SK-N-SH (cell line): ENCODE data around the gene NDRG2. TPM values are rescaled to one million over a fixed set of nuclear protein-coding genes. Genes with fewer than 3 reads are reported as not detected.
A peak's percentile ranks its signal among the peaks of the same experiment; 100 is the strongest.

ENCODE experiments used
- CTCF ChIA-PET: fragments of 300-600, 350-600 bp; formaldehyde crosslinking; extraction: SDS; loops from one replicate; lab custom pipeline; 2021; lab: Yijun Ruan, JAX
- POLR2A ChIA-PET: fragments of 350-600 bp; sonication (Branson Sonifier 250); formaldehyde crosslinking; extraction: SDS; loops from one replicate; lab custom pipeline; 2020; ENCODE audit warnings: antibody characterized with exemption, inconsistent platforms; lab: Yijun Ruan, JAX
- DNase-seq: peaks from one replicate; pipeline ENCODE4 v3.0.0; 2012
- H2AFZ ChIP-seq: fragments of 200-600 bp; sonication (generic); 2 replicates; pipeline ENCODE4 v1.8.1; 2016; ENCODE audit warnings: antibody characterized with exemption, mild to moderate bottlenecking, low read depth
- H3F3A ChIP-seq: fragments of 200-600 bp; sonication (generic); replicated peaks from 2 replicates; pipeline ENCODE3; 2016; ENCODE audit warnings: antibody characterized with exemption, mild to moderate bottlenecking; ENCODE audit not compliant: insufficient read depth
- H3K27ac ChIP-seq, 2 experiments: fragments of 200-500 bp in 1 of 2; fragments of 200-600 bp in 1 of 2; sonication (Bioruptor generic) in 1 of 2; sonication (generic), shearing (Covaris generic) in 1 of 2; 2 replicates each; pipeline versions ENCODE4 v1.5.1 to v1.6.1; 2014 to 2016; ENCODE audit warnings: low read depth in 2 of 2, inconsistent platforms in 1 of 2, low read length in 1 of 2, mild to moderate bottlenecking in 1 of 2, mixed read lengths in 1 of 2
- H3K27me3 ChIP-seq: fragments of 200-600 bp; sonication (generic), shearing (Covaris generic); 2 replicates; pipeline ENCODE4 v1.6.1; 2016; ENCODE audit warnings: mixed run types; ENCODE audit not compliant: insufficient read depth
- H3K36me3 ChIP-seq, 2 experiments: fragments of 200-500 bp in 1 of 2; fragments of 200-600 bp in 1 of 2; sonication (Bioruptor generic) in 1 of 2; sonication (generic) in 1 of 2; replicated peaks in 1 of 2; 2 replicates each; pipeline versions ENCODE3 to v1.5.1; 2014 to 2016; ENCODE audit warnings: low read length in 1 of 2, mild to moderate bottlenecking in 1 of 2; ENCODE audit not compliant: insufficient read depth in 2 of 2, control insufficient read depth in 1 of 2
- H3K4me1 ChIP-seq, 2 experiments: fragments of 200-500 bp in 1 of 2; fragments of 200-600 bp in 1 of 2; sonication (Bioruptor generic) in 1 of 2; sonication (generic), shearing (Covaris generic) in 1 of 2; 2 replicates each; pipeline versions ENCODE4 v1.5.1 to v1.6.1; 2014 to 2016; ENCODE audit warnings: low read depth in 1 of 2, low read length in 1 of 2, mixed run types in 1 of 2; ENCODE audit not compliant: insufficient read depth in 2 of 2, control insufficient read depth in 1 of 2
- H3K4me2 ChIP-seq: fragments of 200-600 bp; sonication (generic), shearing (Covaris generic); 2 replicates; pipeline ENCODE4 v1.6.1; 2017; ENCODE audit warnings: mixed run types
- H3K4me3 ChIP-seq, 2 experiments: fragments of 200-500 bp in 1 of 2; fragments of 200-600 bp in 1 of 2; sonication (Bioruptor generic) in 1 of 2; sonication (generic), shearing (Covaris generic) in 1 of 2; 2 replicates each; pipeline versions ENCODE4 v1.5.1 to v1.8.1; 2014 to 2016; ENCODE audit warnings: low read depth in 2 of 2, inconsistent platforms in 1 of 2, low read length in 1 of 2, mild to moderate bottlenecking in 1 of 2, mixed read lengths in 1 of 2, moderate library complexity in 1 of 2
- H3K79me2 ChIP-seq: fragments of 200-600 bp; sonication (generic); 2 replicates; pipeline ENCODE4 v1.8.1; 2017; ENCODE audit warnings: mild to moderate bottlenecking; ENCODE audit not compliant: insufficient read depth
- H3K9ac ChIP-seq: fragments of 200-600 bp; sonication (generic); 2 replicates; pipeline ENCODE4 v1.6.1; 2017; ENCODE audit warnings: mixed run types
- H3K9me2 ChIP-seq: fragments of 200-600 bp; sonication (generic); 2 replicates; pipeline ENCODE4 v1.6.1; 2017; ENCODE audit warnings: mixed run types
- H3K9me3 ChIP-seq: fragments of 200-600 bp; sonication (generic); 2 replicates; pipeline ENCODE4 v1.6.1; 2017; ENCODE audit warnings: mixed run types, mild to moderate bottlenecking, moderate library complexity
- H4K20me1 ChIP-seq: fragments of 200-600 bp; sonication (generic); 2 replicates; pipeline ENCODE4 v1.6.1; 2017; ENCODE audit warnings: mild to moderate bottlenecking, mixed run types; ENCODE audit not compliant: insufficient read depth
- CHD2 ChIP-seq: fragments of 150-350 bp; IDR thresholded peaks from 2 replicates; pipeline ENCODE4 v1.6.1; 2018; ENCODE audit warnings: low read length; ENCODE audit not compliant: partially characterized antibody
- ELF1 ChIP-seq: IDR thresholded peaks from 2 replicates; pipeline ENCODE4 v1.4.0; 2012
- EP300 ChIP-seq, 2 experiments: IDR thresholded peaks; 2 replicates each; pipeline versions ENCODE4 v1.4.0 to v1.6.1; 2012; ENCODE audit warnings: borderline replicate concordance in 1 of 2, low read depth in 1 of 2, low read length in 1 of 2
- FOXM1 ChIP-seq: IDR thresholded peaks from 2 replicates; pipeline ENCODE4 v1.4.0; 2012; ENCODE audit warnings: low read depth, mild to moderate bottlenecking
- JUND ChIP-seq: IDR thresholded peaks from 2 replicates; pipeline ENCODE4 v1.4.0; 2012
- MAX ChIP-seq: IDR thresholded peaks from 2 replicates; pipeline ENCODE4 v1.4.0; 2012; ENCODE audit warnings: low read depth
- MEF2A ChIP-seq: IDR thresholded peaks from 2 replicates; pipeline ENCODE4 v1.4.0; 2012; ENCODE audit warnings: low read depth, borderline replicate concordance
- MXI1 ChIP-seq: IDR thresholded peaks from 2 replicates; pipeline ENCODE4 v1.6.1; 2012; ENCODE audit warnings: mild to moderate bottlenecking, low read depth, low read length, improper control_type of control experiment
- NFIC ChIP-seq: IDR thresholded peaks from 2 replicates; pipeline ENCODE4 v1.4.0; 2012; ENCODE audit warnings: borderline replicate concordance
- RFX5 ChIP-seq: IDR thresholded peaks from 2 replicates; pipeline ENCODE4 v1.6.1; 2012; ENCODE audit warnings: mild to moderate bottlenecking, improper control_type of control experiment, low read length
- SIN3A ChIP-seq: IDR thresholded peaks from 2 replicates; pipeline ENCODE4 v1.6.1; 2012; ENCODE audit warnings: low read depth, mild to moderate bottlenecking, low read length, moderate library complexity, borderline replicate concordance
- USF1 ChIP-seq: IDR thresholded peaks from 2 replicates; pipeline ENCODE4 v1.4.0; 2012; ENCODE audit warnings: low read depth, borderline replicate concordance
- WGBS: methylation state at CpG from one replicate; pipeline ENCODE4 v1.1.6; 2017; ENCODE audit warnings: low lambda C conversion rate; 5-methylcytosine and 5-hydroxymethylcytosine counted together
- polyA plus RNA-seq, 3 experiments: library from polyadenylated mRNA; depleted of rRNA; stranded (reverse); fragments of >200 nt; gene quantifications; 2 replicates each; pipeline ENCODE4 v1.2.3, GENCODE V29; 2012
- TF ChIP-seq, protein P1 (sequence below): IDR thresholded peaks from 2 replicates; pipeline ENCODE4; 2012
- TF ChIP-seq, protein P2 (sequence below): fragments of 150-350 bp; IDR thresholded peaks from 2 replicates; pipeline ENCODE4 v1.6.1; 2017; ENCODE audit warnings: antibody characterized with exemption, low read length, low read depth, borderline replicate concordance

Gene NDRG2
- polyA plus RNA-seq, 1 of the 3 experiments (the other 2 are of a cell fraction): 15.8 TPM

DNA sequence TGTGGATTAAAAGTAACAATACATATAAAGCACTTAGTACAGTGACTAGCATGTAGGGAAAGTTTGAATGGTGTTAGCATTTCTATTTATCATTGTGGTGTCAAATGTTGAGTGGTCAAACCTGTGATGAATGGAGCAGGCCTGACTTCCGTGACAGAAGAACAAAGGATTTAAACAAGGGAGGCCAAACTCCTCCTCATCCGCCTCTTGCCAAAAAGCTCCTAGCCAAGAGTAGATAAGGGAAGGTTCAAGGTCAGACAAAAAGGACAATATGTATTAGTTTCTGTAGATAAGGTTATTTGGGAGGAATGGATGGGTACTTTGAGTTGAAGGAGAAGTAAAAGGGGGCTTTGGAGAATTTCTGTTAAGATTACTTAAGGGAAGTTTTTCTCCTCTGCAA lies 23.8 kb upstream of the NDRG2 start (continued):
- TF ChIP-seq USF1: no peak
- TF ChIP-seq SIN3A: no peak
- TF ChIP-seq MEF2A: no peak
- TF ChIP-seq CHD2: no peak
- TF ChIP-seq MAX: no peak
- TF ChIP-seq, protein P1, sequence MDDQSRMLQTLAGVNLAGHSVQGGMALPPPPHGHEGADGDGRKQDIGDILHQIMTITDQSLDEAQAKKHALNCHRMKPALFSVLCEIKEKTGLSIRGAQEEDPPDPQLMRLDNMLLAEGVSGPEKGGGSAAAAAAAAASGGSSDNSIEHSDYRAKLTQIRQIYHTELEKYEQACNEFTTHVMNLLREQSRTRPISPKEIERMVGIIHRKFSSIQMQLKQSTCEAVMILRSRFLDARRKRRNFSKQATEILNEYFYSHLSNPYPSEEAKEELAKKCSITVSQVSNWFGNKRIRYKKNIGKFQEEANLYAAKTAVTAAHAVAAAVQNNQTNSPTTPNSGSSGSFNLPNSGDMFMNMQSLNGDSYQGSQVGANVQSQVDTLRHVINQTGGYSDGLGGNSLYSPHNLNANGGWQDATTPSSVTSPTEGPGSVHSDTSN: no peak

- H3K4me2 ChIP-seq: no peak overlapping the region
Observed at GRCh38 chr14:21047378-21047781, 22.5 kb upstream of the NDRG2 start.

More at GRCh38 chr14:21047378-21047781, 22.5 kb upstream of the NDRG2 start:
- ChIA-PET POLR2A (interaction anchor here (0.6 kb wide), 1 partner anchor 1806 kb away, joined by 3 read pairs; no protein-coding TSS in a partner anchor), CTCF (interaction anchor here (0.8 to 3.0 kb wide), 7 partner anchors 7 to 76 kb away, joined by 3 to 16 read pairs (median 12); no protein-coding TSS in a partner anchor)
- Histone ChIP-seq H2AFZ (no peak overlapping the region), H3K27ac (peak overlapping the region in 1 of 2 experiments; percentile 43; a peak in 1 of 4 replicates), H3K36me3 (no peaks in the 10 kb centered on the region), H3K4me3 (no peak overlapping the region), H3K9me2 (no peaks in the 10 kb centered on the region), H3K27me3 (no peaks in the 10 kb centered on the region), H3K9ac (no peak overlapping the region), H4K20me1 (no peaks in the 10 kb centered on the region), H3K9me3 (no peaks in the 10 kb centered on the region), H3K79me2 (no peaks in the 10 kb centered on the region)
- no peak for DNase-seq
- WGBS: 55% methylated on average over 2 of the region's 2 CpGs
- TF ChIP-seq FOXM1 (no peak), ELF1 (no peak), RFX5 (no peak), EP300 (IDR thresholded peaks at IDR 0.05; ENCODE audit: borderline replicate concordance in 1 of 2, low read depth in 1 of 2, low read length in 1 of 2) (no peak), MXI1 (no peak), NFIC (0 out of 2 replicates have a peak, but pooled peaks have one; percentile 8), JUND (0 out of 2 replicates have a peak, but pooled peaks have one; percentile 7)
- TF ChIP-seq, protein P1: 0 out of 2 replicates have a peak, but pooled peaks have one; percentile 4
- TF ChIP-seq, protein P2, sequence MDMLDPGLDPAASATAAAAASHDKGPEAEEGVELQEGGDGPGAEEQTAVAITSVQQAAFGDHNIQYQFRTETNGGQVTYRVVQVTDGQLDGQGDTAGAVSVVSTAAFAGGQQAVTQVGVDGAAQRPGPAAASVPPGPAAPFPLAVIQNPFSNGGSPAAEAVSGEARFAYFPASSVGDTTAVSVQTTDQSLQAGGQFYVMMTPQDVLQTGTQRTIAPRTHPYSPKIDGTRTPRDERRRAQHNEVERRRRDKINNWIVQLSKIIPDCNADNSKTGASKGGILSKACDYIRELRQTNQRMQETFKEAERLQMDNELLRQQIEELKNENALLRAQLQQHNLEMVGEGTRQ: no peak
- TF ChIP-seq, all 33 proteins: peak for 3
- peaks cover 9% of the 10 kb centered on the region for H3F3A ChIP-seq
- H3K4me1 ChIP-seq: peaks cover 0 to 20% of the 10 kb centered on the region in 2 experiments; a peak in 2 of 4 replicates
